CD4-positive, alpha-beta memory T cell (primary cell): ENCODE results near the gene NOC2L. TPM values are rescaled to one million over a fixed set of nuclear protein-coding genes. Genes with fewer than 3 reads are reported as not detected.

Experiments used
- CTCF ChIA-PET: fragments of 350-600 bp; sonication (Branson Sonifier 250); formaldehyde crosslinking; loops from one replicate; lab custom pipeline; 2021; ENCODE audit warnings: inconsistent platforms; ENCODE audit not compliant: partially characterized antibody; lab: Charles Lee
- POLR2A ChIA-PET: fragments of 350-600 bp; sonication (Branson Sonifier 250); formaldehyde crosslinking; loops from one replicate; lab custom pipeline; 2021; ENCODE audit not compliant: partially characterized antibody; lab: Charles Lee
- DNase-seq, 5 donors: peaks; one replicate each; pipeline versions ENCODE4 v3.0.0 to v3.0.0-alpha.2; 2020 to 2022; ENCODE audit warnings: mixed read lengths in 1 of 5
- H3K27ac ChIP-seq: one replicate; pipeline ENCODE4 v1.7.0; 2013; ENCODE audit warnings: low read depth, low read length
- H3K27me3 ChIP-seq: 2 replicates; pipeline ENCODE4 v1.7.0; 2013; ENCODE audit warnings: mild to moderate bottlenecking, low read length, moderate library complexity; ENCODE audit not compliant: insufficient read depth
- H3K36me3 ChIP-seq: 2 replicates; pipeline ENCODE4 v1.7.0; 2013; ENCODE audit warnings: mild to moderate bottlenecking, low read length, moderate library complexity; ENCODE audit not compliant: insufficient read depth
- H3K4me1 ChIP-seq: 2 replicates; pipeline ENCODE4 v1.7.0; 2013; ENCODE audit warnings: mild to moderate bottlenecking, low read length, moderate library complexity; ENCODE audit not compliant: insufficient read depth
- H3K4me3 ChIP-seq, 2 donors: one replicate each; pipeline ENCODE4 v1.7.0; 2013; ENCODE audit warnings: low read length in 2 of 2, mild to moderate bottlenecking in 1 of 2
- H3K9me3 ChIP-seq, 2 donors: one replicate each; pipeline ENCODE4 v1.7.0; 2013; ENCODE audit warnings: low read length in 2 of 2, control low read depth in 1 of 2; ENCODE audit not compliant: control insufficient read depth in 1 of 2
- H3K27ac Mint-ChIP-seq, 7 donors: one replicate each; pipeline ENCODE4 v1.8.0; 2020 to 2021; ENCODE audit warnings: mixed read lengths in 7 of 7, mild to moderate bottlenecking in 6 of 7, inconsistent platforms in 3 of 7, moderate library complexity in 3 of 7
- H3K27me3 Mint-ChIP-seq, 2 donors: one replicate each; pipeline ENCODE4 v1.8.0; 2020 to 2021; ENCODE audit warnings: mixed read lengths in 2 of 2
- H3K36me3 Mint-ChIP-seq, 2 donors: one replicate each; pipeline ENCODE4 v1.8.0; 2020 to 2021; ENCODE audit warnings: mixed read lengths in 2 of 2, inconsistent platforms in 1 of 2, mild to moderate bottlenecking in 1 of 2
- H3K4me1 Mint-ChIP-seq, 4 donors: one replicate each; pipeline ENCODE4 v1.8.0; 2020 to 2021; ENCODE audit warnings: mixed read lengths in 4 of 4, mild to moderate bottlenecking in 1 of 4
- H3K4me3 Mint-ChIP-seq, 8 donors: one replicate each; pipeline ENCODE4 v1.8.0; 2020 to 2021; ENCODE audit warnings: mixed read lengths in 8 of 8, mild to moderate bottlenecking in 7 of 8, moderate library complexity in 6 of 8, inconsistent platforms in 3 of 8
- H3K9me3 Mint-ChIP-seq, 8 donors: one replicate each; pipeline ENCODE4 v1.8.0; 2020 to 2021; ENCODE audit warnings: mixed read lengths in 8 of 8, mild to moderate bottlenecking in 5 of 8, inconsistent platforms in 3 of 8, moderate library complexity in 1 of 8
- intact Hi-C: fragments of 100-400 bp; cut with micrococcal nuclease; formaldehyde crosslinking; loops from one replicate; pipeline ENCODE4 v1.15.1; 2023
- polyA plus RNA-seq, 2 donors: library from polyadenylated mRNA; unstranded; fragments of 300-500 nt; fragmentation: Illumina TruSeq; gene quantifications; one replicate each; pipeline ENCODE4 v1.2.3, GENCODE V29; 2021
- total RNA-seq, 2 experiments: library from RNA; stranded (reverse); gene quantifications; one replicate each; pipeline ENCODE4 v1.2.3, GENCODE V29; 2021

The NOC2L gene
- total and polyA plus RNA-seq, 4 experiments from 2014 or later, result 63.0 to 69.5 (median 65.6) TPM

- Mint-ChIP-seq H3K9me3 (no peaks in the 10 kb centered on the region), H3K27ac (peak overlapping the region in 2 of 7 donors; percentile 30 to 48), H3K4me3 (peak overlapping the region in 5 of 8 donors; percentile 9 to 43 (median 20)), H3K4me1 (peaks cover 0 to 14% (median 5%) of the 10 kb centered on the region in 4 donors), H3K27me3 (peaks cover 1 to 2% of the 10 kb centered on the region in 2 donors), H3K36me3 (no peaks in the 10 kb centered on the region)
- intact Hi-C loops, result no loop called here
- Histone ChIP-seq H3K27me3 (no peaks in the 10 kb centered on the region), H3K9me3 (no peaks in the 10 kb centered on the region), H3K36me3 (no peaks in the 10 kb centered on the region), H3K27ac (peak overlapping the region; percentile 67), H3K4me3 (peak overlapping the region in 1 of 2 donors; percentile 67), H3K4me1 (peaks cover 25% of the 10 kb centered on the region)
- POLR2A ChIA-PET, result interaction anchor here (1.1 kb wide), 1 partner anchor 31 kb away, joined by 4 read pairs; no protein-coding TSS in a partner anchor
- DNase-seq, result peak in 1 of 5 donors; percentile 39
- CTCF ChIA-PET, result no interaction called here
These were observed 6.6 kb upstream of the NOC2L start for GRCh38 chr1:965526-966134.

GRCh38 chr1:964691-965525 is 5.9 kb upstream of the NOC2L start:
- CTCF ChIA-PET, result no interaction called here
- Histone ChIP-seq H3K9me3 (no peaks in the 10 kb centered on the region), H3K4me3 (no peak overlapping the region), H3K36me3 (no peaks in the 10 kb centered on the region), H3K27me3 (no peaks in the 10 kb centered on the region), H3K27ac (no peak overlapping the region), H3K4me1 (peaks cover 25% of the 10 kb centered on the region)
- POLR2A ChIA-PET, result interaction anchor here (1.1 kb wide), 1 partner anchor 30 kb away, joined by 4 read pairs; no protein-coding TSS in a partner anchor
- no peaks in the 10 kb centered on the region for H3K9me3 Mint-ChIP-seq
- peaks cover 0 to 14% (median 5%) of the 10 kb centered on the region in 4 donors for H3K4me1 Mint-ChIP-seq
- peaks cover 0 to 2% of the 10 kb centered on the region in 2 donors for H3K36me3 Mint-ChIP-seq
- H3K27me3 Mint-ChIP-seq, result peaks cover 1 to 2% of the 10 kb centered on the region in 2 donors
- peak overlapping the region in 2 of 8 donors; percentile 21 to 28 for H3K4me3 Mint-ChIP-seq
- peak in 1 of 5 donors; percentile 38 for DNase-seq
- intact Hi-C loops, result no loop called here
- H3K27ac Mint-ChIP-seq, result peak overlapping the region in 2 of 7 donors; percentile 82 to 88

- intact Hi-C loops, result no loop called here
- no peak overlapping the region for H3K27ac Mint-ChIP-seq
- H3K36me3 ChIP-seq, result no peaks in the 10 kb centered on the region
- H3K9me3 Mint-ChIP-seq, result no peaks in the 10 kb centered on the region
- no peaks in the 10 kb centered on the region for H3K9me3 ChIP-seq
- peak overlapping the region in 1 of 8 donors; percentile 2 for H3K4me3 Mint-ChIP-seq
- POLR2A ChIA-PET, result no interaction called here
- H3K4me1 Mint-ChIP-seq, result peaks cover 0 to 11% (median 4%) of the 10 kb centered on the region in 4 donors
- no peak overlapping the region for H3K27ac ChIP-seq
- H3K4me1 ChIP-seq, result peaks cover 25% of the 10 kb centered on the region
- no peaks in the 10 kb centered on the region for H3K27me3 Mint-ChIP-seq
- no peak overlapping the region for H3K4me3 ChIP-seq
- CTCF ChIA-PET, result no interaction called here
- peaks cover 0 to 2% of the 10 kb centered on the region in 2 donors for H3K36me3 Mint-ChIP-seq
- H3K27me3 ChIP-seq, result no peaks in the 10 kb centered on the region
- peak in 1 of 5 donors; percentile 19 for DNase-seq
These were observed 4.9 kb upstream of the NOC2L start for GRCh38 chr1:963746-964525.

- H3K36me3 ChIP-seq, result no peaks in the 10 kb centered on the region
- Mint-ChIP-seq H3K27ac (no peak overlapping the region), H3K36me3 (peaks cover 0 to 5% of the 10 kb centered on the region in 2 donors), H3K4me1 (peaks cover 2 to 18% (median 8%) of the 10 kb centered on the region in 4 donors), H3K4me3 (peak overlapping the region in 2 of 8 donors; percentile 20 to 42), H3K9me3 (no peaks in the 10 kb centered on the region), H3K27me3 (no peaks in the 10 kb centered on the region)
- H3K4me1 ChIP-seq, result peaks cover 29% of the 10 kb centered on the region
- intact Hi-C loops, result no loop called here
- H3K27me3 ChIP-seq, result no peaks in the 10 kb centered on the region
- H3K4me3 ChIP-seq, result no peak overlapping the region
- CTCF ChIA-PET, result no interaction called here
- no peak for DNase-seq
- no peaks in the 10 kb centered on the region for H3K9me3 ChIP-seq
- POLR2A ChIA-PET, result no interaction called here
- H3K27ac ChIP-seq, result no peak overlapping the region
These were observed 4.2 kb upstream of the NOC2L start for GRCh38 chr1:963301-963651.

GRCh38 chr1:962381-963300 is 3.6 kb upstream of the NOC2L start:
- H3K9me3 Mint-ChIP-seq, result no peaks in the 10 kb centered on the region
- intact Hi-C loops, result no loop called here
- Histone ChIP-seq H3K4me1 (peaks cover 36% of the 10 kb centered on the region), H3K27ac (no peak overlapping the region), H3K36me3 (no peaks in the 10 kb centered on the region), H3K4me3 (no peak overlapping the region), H3K27me3 (no peaks in the 10 kb centered on the region), H3K9me3 (no peaks in the 10 kb centered on the region)
- H3K4me1 Mint-ChIP-seq, result peaks cover 4 to 22% (median 12%) of the 10 kb centered on the region in 4 donors
- peaks cover 0 to 7% of the 10 kb centered on the region in 2 donors for H3K36me3 Mint-ChIP-seq
- CTCF ChIA-PET, result no interaction called here
- no peak for DNase-seq
- H3K27me3 Mint-ChIP-seq, result no peaks in the 10 kb centered on the region
- POLR2A ChIA-PET, result interaction anchor here (0.8 kb wide), 1 partner anchor 22 kb away, joined by 3 read pairs; no protein-coding TSS in a partner anchor
- peak overlapping the region in 1 of 7 donors; percentile 13 for H3K27ac Mint-ChIP-seq
- peak overlapping the region in 5 of 8 donors; percentile 41 to 82 (median 77) for H3K4me3 Mint-ChIP-seq

- Histone ChIP-seq H3K4me1 (peaks cover 31% of the 10 kb centered on the region), H3K4me3 (no peak overlapping the region), H3K36me3 (peaks cover 7% of the 10 kb centered on the region), H3K27me3 (no peaks in the 10 kb centered on the region), H3K9me3 (no peaks in the 10 kb centered on the region), H3K27ac (no peak overlapping the region)
- H3K27me3 Mint-ChIP-seq, result no peaks in the 10 kb centered on the region
- H3K27ac Mint-ChIP-seq, result peak overlapping the region in 1 of 7 donors; percentile 25
- DNase-seq, result no peak
- CTCF ChIA-PET, result no interaction called here
- H3K4me3 Mint-ChIP-seq, result peak overlapping the region; percentile 20 to 80 (median 68)
- intact Hi-C loops, result no loop called here
- POLR2A ChIA-PET, result no interaction called here
- H3K9me3 Mint-ChIP-seq, result no peaks in the 10 kb centered on the region
- peaks cover 7 to 29% (median 18%) of the 10 kb centered on the region in 4 donors for H3K4me1 Mint-ChIP-seq
- H3K36me3 Mint-ChIP-seq, result peaks cover 0 to 12% of the 10 kb centered on the region in 2 donors
These were observed 2.1 kb upstream of the NOC2L start for GRCh38 chr1:961132-961669.
